ELR (cell line): ENCODE measurements around the gene IRF4.

Source experiments
- DNase-seq: peaks from one replicate; pipeline ENCODE4 v3.0.0-alpha.2; 2015; ENCODE audit warnings: low read depth

IRF4 gene

GRCh38 chr6:444653-445275 lies 53.2 kb downstream of the IRF4 start:
- DNase-seq: no peak

DNA sequence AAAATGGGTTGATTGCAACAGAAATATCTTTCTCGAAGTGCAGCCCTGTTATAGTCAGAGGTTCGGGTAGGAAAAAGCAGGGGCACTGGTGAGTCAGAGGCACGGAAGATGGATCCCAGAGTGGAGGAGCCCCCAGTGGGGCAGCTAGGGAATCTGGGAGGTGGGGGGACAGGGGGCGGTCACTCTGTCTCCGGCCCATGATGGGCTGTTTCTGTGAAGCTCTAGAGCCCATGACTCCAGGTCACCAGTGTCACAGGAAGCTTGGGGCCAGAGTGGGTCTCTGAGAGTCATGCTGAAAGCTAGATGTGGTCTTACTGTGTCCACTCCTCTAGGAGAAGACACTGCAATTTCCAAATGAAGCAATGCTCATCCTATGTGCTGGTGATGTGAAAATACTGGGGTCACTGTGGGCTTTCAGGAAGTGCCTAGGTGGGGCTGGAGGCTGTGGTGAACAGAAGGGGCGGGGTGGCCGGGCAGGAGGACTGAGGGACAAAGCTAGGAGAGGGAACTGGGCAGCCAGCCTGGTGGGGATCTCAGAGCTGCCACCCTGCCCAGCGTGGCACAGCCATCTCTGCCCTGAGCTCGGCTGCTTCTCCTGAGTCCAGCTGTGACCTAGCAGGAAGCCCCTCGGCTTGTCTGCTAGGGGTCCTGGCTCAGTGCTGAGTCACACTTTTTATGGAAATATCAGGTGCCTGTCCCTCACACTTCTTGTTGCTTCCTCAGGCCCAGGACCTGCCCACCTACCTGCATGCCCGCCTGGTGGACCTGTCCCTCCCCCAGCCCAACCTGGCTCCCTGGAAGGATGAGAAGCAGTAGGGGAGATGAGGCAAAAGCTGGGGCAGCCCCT lies 54.2 kb downstream of the IRF4 start:
- no peak for DNase-seq

- DNase-seq: no peak
Observed at GRCh38 chr6:446418-447366, 55.1 kb downstream of the IRF4 start.

GRCh38 chr6:447381-448165 lies 56.0 kb downstream of the IRF4 start:
- DNase-seq: no peak

DNA sequence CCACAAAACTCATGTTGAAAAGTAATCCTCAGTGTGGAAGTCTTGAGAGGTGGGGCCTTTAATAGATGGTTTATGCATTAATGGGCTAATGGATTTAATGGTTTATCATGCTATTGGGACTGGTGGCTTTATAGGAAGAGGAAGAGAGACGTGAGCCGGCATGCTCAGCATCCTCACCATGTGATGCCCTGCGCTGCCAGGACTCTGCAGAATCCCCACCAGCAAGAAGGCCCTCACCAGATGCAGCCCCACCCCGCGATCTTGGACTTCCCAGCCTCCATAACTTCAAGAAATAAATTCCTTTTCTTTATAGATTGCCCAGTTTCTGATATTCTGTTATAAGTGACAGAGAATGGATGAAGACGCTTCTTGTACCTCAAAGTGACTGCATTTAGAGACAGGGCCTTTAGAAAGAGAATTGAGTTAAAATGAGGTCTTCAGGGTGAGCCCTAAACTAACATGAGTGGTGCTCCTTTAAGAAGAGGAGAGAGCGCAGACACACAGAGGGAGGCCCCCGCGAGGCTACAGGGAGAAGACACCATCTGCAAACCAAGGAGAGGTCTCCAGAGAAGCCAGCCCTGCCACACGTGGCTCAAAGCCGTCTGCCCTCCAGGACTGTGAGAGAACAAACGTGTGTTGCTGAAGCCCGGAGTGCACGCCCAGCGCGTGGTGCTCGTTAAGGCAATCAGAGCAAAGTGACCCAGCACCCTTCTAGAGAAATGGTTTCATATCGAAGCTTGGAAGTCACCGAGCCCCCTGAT lies 56.9 kb downstream of the IRF4 start:
- DNase-seq: no peak

- DNase-seq: no peak
Observed at GRCh38 chr6:449057-449430, 57.5 kb downstream of the IRF4 start.

- DNase-seq: no peak
Observed at GRCh38 chr6:449486-450419, 58.2 kb downstream of the IRF4 start.

DNA sequence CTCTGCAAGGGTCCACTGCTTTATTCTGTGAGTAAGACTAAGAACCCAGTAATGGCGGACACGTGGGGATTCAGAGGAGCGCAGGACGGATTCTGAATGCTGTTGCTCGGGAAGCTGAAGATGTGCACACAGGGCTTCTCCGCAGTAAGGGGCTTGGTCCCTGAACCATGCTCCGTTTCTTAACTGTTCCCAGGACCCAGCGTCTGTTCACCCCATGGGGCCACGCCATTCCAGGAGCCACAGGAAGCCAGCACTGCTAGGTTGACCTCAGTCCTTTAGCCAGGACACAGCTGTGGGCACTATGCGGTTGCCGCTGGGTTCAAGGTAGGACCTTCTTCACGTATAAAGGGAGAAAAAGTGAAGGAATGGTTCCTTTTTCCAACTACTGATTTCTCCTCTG lies 59.8 kb downstream of the IRF4 start:
- no peak for DNase-seq

DNA sequence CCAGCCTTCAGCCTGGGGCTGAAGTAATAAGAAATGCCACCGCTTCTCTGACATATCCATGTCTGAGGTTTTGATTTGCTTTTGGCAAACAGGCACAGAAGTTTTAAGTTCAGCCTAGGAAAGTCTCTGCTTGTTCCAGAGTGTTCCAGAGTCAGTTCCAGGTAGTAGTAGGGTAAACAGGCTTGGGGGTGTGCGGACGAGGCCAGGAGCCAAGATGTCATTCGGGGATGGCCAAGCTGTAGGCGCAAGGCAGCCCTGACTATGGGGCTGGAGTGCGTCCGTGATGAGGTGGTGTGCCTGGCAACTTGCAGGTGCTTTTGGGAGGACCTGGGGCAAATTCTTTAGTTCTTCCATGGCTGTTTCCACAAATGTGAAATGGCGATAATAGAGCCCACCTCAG lies 60.3 kb downstream of the IRF4 start:
- no peak for DNase-seq

GRCh38 chr6:452301-453067 lies 60.9 kb downstream of the IRF4 start:
- no peak for DNase-seq

DNA sequence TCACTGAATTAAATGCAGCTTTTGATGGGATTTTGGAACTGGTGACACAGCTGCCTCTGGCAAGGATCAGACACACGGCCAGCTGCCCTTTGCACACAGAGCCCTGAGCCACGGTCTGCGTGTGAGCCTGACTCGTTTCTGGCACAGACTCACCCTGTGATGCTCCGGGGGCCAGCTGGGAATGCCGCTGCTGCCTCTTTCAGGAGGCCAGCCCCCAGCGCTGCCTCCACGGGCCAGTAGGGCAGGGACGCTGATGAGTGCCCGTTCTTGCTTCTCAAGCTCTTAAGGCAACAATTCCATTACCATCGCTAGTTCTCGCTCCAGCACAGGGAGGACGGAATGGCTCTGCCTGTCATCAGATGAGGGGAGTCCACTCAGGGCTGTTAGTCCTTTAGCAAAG lies 61.6 kb downstream of the IRF4 start:
- DNase-seq: no peak

- DNase-seq: no peak
Observed at GRCh38 chr6:454148-454991, 62.8 kb downstream of the IRF4 start.

DNA sequence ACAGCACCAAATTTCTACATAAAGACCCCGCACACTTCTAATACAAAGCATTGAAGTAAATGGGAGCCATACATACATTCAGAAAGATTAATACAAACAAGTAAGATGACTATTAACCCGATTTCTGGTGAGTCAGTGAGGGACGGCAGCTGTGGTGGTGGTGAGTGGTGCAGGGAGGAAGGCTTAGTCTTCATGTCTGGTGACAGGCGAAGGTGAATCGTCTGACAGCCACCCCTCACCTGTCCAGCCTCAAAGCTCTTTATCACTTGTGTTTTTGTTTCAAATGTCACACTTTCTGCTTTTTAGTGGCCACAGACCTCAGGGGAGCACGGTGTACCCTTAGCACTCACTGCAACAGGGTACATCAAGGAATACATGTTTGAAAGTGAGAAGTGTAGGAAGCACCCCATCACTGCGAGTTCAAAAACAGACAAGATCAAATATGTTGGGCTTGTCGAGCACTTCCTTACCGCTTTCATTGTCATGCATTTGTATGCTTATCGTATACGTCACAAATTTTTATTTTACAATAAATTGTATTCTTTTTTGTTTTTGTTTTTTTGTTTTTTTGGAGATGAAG lies 63.5 kb downstream of the IRF4 start:
- peak; percentile 24 for DNase-seq

- DNase-seq: no peak
Observed at GRCh38 chr6:455835-456234, 64.3 kb downstream of the IRF4 start.

- no peak for DNase-seq
Observed at GRCh38 chr6:456358-456867, 64.9 kb downstream of the IRF4 start.

GRCh38 chr6:456887-457286 lies 65.3 kb downstream of the IRF4 start:
- no peak for DNase-seq
